Measurements from ENCODE around the gene CDIP1. TPM values are rescaled to one million over a fixed set of nuclear protein-coding genes. Genes with fewer than 3 reads are reported as not detected.

The CDIP1 gene
- total RNA-seq, 1 donor from 2014 or later = 38.4 TPM

GRCh38 chr16:4460936-4461249, 77.7 kb downstream of the CDIP1 start:
- no peak for DNase-seq (ENCODE audit: low read depth)

Other genes starting within 250 kb of the CDIP1 start
- 3.3 and 4.5 TPM in 2 replicates for gene GLIS2, start 222.7 kb downstream of the CDIP1 start, total RNA-seq
- gene PAM16, start 187.5 kb downstream of the CDIP1 start, total RNA-seq = 28.4 and 50.7 TPM in 2 replicates
- 7.5 and 10.9 TPM in 2 replicates for gene VASN, start 166.9 kb downstream of the CDIP1 start, total RNA-seq
- 122 and 370 TPM in 2 replicates for gene CORO7, start 122.2 kb downstream of the CDIP1 start, total RNA-seq
- 67.6 and 72.7 TPM in 2 replicates for gene DNAJA3, start 112.9 kb downstream of the CDIP1 start, total RNA-seq
- 22.6 and 35.8 TPM in 2 replicates for gene NMRAL1, start 64.1 kb downstream of the CDIP1 start, total RNA-seq
- gene HMOX2, start 62.4 kb downstream of the CDIP1 start, total RNA-seq = 35.4 and 37.5 TPM in 2 replicates
- 0.11 and 0.16 TPM in 2 replicates for gene C16orf96, start 17.6 kb upstream of the CDIP1 start, total RNA-seq
- 10.0 and 12.8 TPM in 2 replicates for gene UBALD1, start 76.1 kb upstream of the CDIP1 start, total RNA-seq
- gene MGRN1, start 86.1 kb upstream of the CDIP1 start, total RNA-seq = 31.9 and 33.6 TPM in 2 replicates
- gene NUDT16L1, start 154.8 kb upstream of the CDIP1 start, total RNA-seq = 81.4 and 102 TPM in 2 replicates
- 16.8 and 18.0 TPM in 2 replicates for gene ANKS3, start 195.5 kb upstream of the CDIP1 start, total RNA-seq
- gene DNAAF8, start 195.8 kb upstream of the CDIP1 start, total RNA-seq = 0.91 and 1.1 TPM in 2 replicates
- gene ZNF500, start 228.4 kb upstream of the CDIP1 start, total RNA-seq = 10.9 and 16.1 TPM in 2 replicates
- not detected in 2 replicates for gene SEPTIN12, start 249.6 kb upstream of the CDIP1 start, total RNA-seq

Measured in myocyte (in vitro differentiated cells).